Measurements from ENCODE around the gene LCN6. TPM values are rescaled to one million over a fixed set of nuclear protein-coding genes. Genes with fewer than 3 reads are reported as not detected.
A peak's percentile ranks its signal among the peaks of the same experiment; 100 is the strongest.

Gene LCN6
- total and polyA plus RNA-seq, 2 of the 13 experiments (the other 11 are each of a cell fraction or from before 2014, with no cell fraction given) = not detected

GRCh38 chr9:136722093-136722968, 26.0 kb downstream of the LCN6 start (continued):
- TF ChIP-seq HINFP (CRISPR knock-in tag; IDR thresholded peaks at IDR 0.05; ENCODE audit: low read depth) (no peak), BATF2 (CRISPR knock-in tag; IDR thresholded peaks at IDR 0.05) (no peak), ZNF513 (CRISPR knock-in tag; conservative IDR thresholded peaks at IDR 0.05) (no peak), FOXJ3 (CRISPR knock-in tag; IDR thresholded peaks at IDR 0.05; ENCODE audit: borderline replicate concordance) (no peak)

- H3K36me3 ChIP-seq (replicated peaks in 1 of 2; ENCODE audit: control insufficient read depth in 1 of 2, insufficient read depth in 2 of 2, low read length in 2 of 2) = peaks cover 11 to 20% of the 10 kb centered on the region in 2 experiments; a peak in 4 of 5 replicates
- ChIA-PET POLR2A (interaction anchor here (0.6 kb wide), 1 partner anchor 21 kb away, joined by 3 read pairs; the partner anchor contains the start of gene LCN10), CTCF (ENCODE audit: low intra/inter-chr PET ratio, low total read pairs) (no interaction called here)
- no peaks in the 10 kb centered on the region for H3K9me3 ChIP-seq (ENCODE audit: low read length)
- H3K4me3 ChIP-seq (replicated peaks in 1 of 3; ENCODE audit: insufficient read depth in 1 of 3, low read depth in 2 of 3, low read length in 3 of 3) = no peak overlapping the region
- H3K4me1 ChIP-seq (ENCODE audit: insufficient read depth, low read length) = peaks cover 25% of the 10 kb centered on the region
- H3K27ac ChIP-seq (ENCODE audit: extremely low read length, insufficient read depth, low read length) = no peak overlapping the region
- DNase-seq (ENCODE audit: low spot score) = no peak
- H3K9ac ChIP-seq (ENCODE audit: insufficient read depth, low read depth, low read length) = no peak overlapping the region
- in situ Hi-C loops (cut with HindIII; ENCODE audit: extremely low pct_ligation_motif_present, low pct_unique_long_range_greater_than_20kb) (no loop called here), intact Hi-C loops (cut with micrococcal nuclease; ENCODE audit: unreplicated experiment) (no loop called here)
- H3K4me2 ChIP-seq (ENCODE audit: low read depth, low read length) = no peak overlapping the region
- no peak for FAIRE-seq
- H2AFZ ChIP-seq (ENCODE audit: low read length) = no peak overlapping the region
- no peaks in the 10 kb centered on the region for H3K27me3 ChIP-seq (ENCODE audit: control insufficient read depth in 1 of 2, insufficient read depth in 2 of 2, low read length in 2 of 2)
- 90% methylated on average over 14 of the region's 30 CpGs for WGBS (ENCODE audit: low lambda C conversion rate)
- H4K20me1 ChIP-seq (ENCODE audit: insufficient read depth, low read length) = peaks cover 39% of the 10 kb centered on the region
- H3K79me2 ChIP-seq (ENCODE audit: insufficient read depth, low read length) = peaks cover 9% of the 10 kb centered on the region
- peak; percentile 12 for ATAC-seq
- BruUV-seq (replicated peaks) = no TSS peak
- TF ChIP-seq ZBTB37 (CRISPR knock-in tag; IDR thresholded peaks at IDR 0.05) (no peak), ZNF350 (CRISPR knock-in tag; IDR thresholded peaks at IDR 0.05; ENCODE audit: borderline replicate concordance, low read depth) (no peak), ZNF782 (CRISPR knock-in tag; IDR thresholded peaks at IDR 0.05; ENCODE audit: borderline replicate concordance) (no peak), THAP8 (CRISPR knock-in tag; IDR thresholded peaks at IDR 0.05; ENCODE audit: borderline replicate concordance) (no peak), ZC3H13 (CRISPR knock-in tag; IDR thresholded peaks at IDR 0.05) (0 out of 2 replicates have a peak, but pooled peaks have one; percentile 26), ZNF337 (CRISPR knock-in tag; IDR thresholded peaks at IDR 0.05; ENCODE audit: borderline replicate concordance, low read depth) (no peak), AGO2 (optimal IDR thresholded peaks at IDR 0.05; ENCODE audit: low read depth, low read length) (peak; percentile 92), KDM5B (CRISPR knock-in tag; IDR thresholded peaks at IDR 0.05; ENCODE audit: borderline replicate concordance) (no peak), NFATC3 (CRISPR knock-in tag; IDR thresholded peaks at IDR 0.05) (no peak), ZNF124 (CRISPR knock-in tag; IDR thresholded peaks at IDR 0.05) (no peak)
Observed at GRCh38 chr9:136721339-136722092, 26.8 kb downstream of the LCN6 start.
